ENCODE measurements around the gene WAC. TPM values are rescaled to one million over a fixed set of nuclear protein-coding genes. Genes with fewer than 3 reads are reported as not detected.
"Not testable (repeated sequence)": the region's sequence is repeated elsewhere in the genome, so short reads cannot be mapped to it uniquely, and the experiment has no call there.

Gene WAC
- 45.6 and 64.4 TPM in 2 replicates for total RNA-seq

- peak; percentile 76 for DNase-seq (ENCODE audit: low read depth, low spot score)
Measured at GRCh38 chr10:28532337-28533185, at the start of gene WAC. Gene WAC, plus strand, starts transcription at chr10:28533118. Its CDS starts 462 bp downstream, at chr10:28533580.

GRCh38 chr10:28489206-28489605 lies 43.7 kb upstream of the WAC start:
- DNase-seq (ENCODE audit: low read depth, low spot score) = no peak

- DNase-seq (ENCODE audit: low read depth, low spot score) = not testable (repeated sequence)
Measured at GRCh38 chr10:28490256-28490865, 42.6 kb upstream of the WAC start.

GRCh38 chr10:28492116-28492920 lies 40.6 kb upstream of the WAC start:
- DNase-seq (ENCODE audit: low read depth, low spot score) = no peak

- no peak for DNase-seq (ENCODE audit: low read depth, low spot score)
Measured at GRCh38 chr10:28494420-28494819, 38.5 kb upstream of the WAC start.

GRCh38 chr10:28495084-28495483 lies 37.8 kb upstream of the WAC start:
- no peak for DNase-seq (ENCODE audit: low read depth, low spot score)

GRCh38 chr10:28496017-28496416 lies 36.9 kb upstream of the WAC start:
- no peak for DNase-seq (ENCODE audit: low read depth, low spot score)

- no peak for DNase-seq (ENCODE audit: low read depth, low spot score)
Measured at GRCh38 chr10:28496481-28496961, 36.4 kb upstream of the WAC start.

GRCh38 chr10:28497313-28498126 lies 35.4 kb upstream of the WAC start:
- no peak for DNase-seq (ENCODE audit: low read depth, low spot score)

GRCh38 chr10:28500203-28500602 lies 32.7 kb upstream of the WAC start:
- not testable (repeated sequence) for DNase-seq (ENCODE audit: low read depth, low spot score)

- DNase-seq (ENCODE audit: low read depth, low spot score) = no peak
Measured at GRCh38 chr10:28503114-28503513, 29.8 kb upstream of the WAC start.

GRCh38 chr10:28505359-28505959 lies 27.5 kb upstream of the WAC start:
- no peak for DNase-seq (ENCODE audit: low read depth, low spot score)

GRCh38 chr10:28508304-28508925 lies 24.5 kb upstream of the WAC start:
- no peak for DNase-seq (ENCODE audit: low read depth, low spot score)

- DNase-seq (ENCODE audit: low read depth, low spot score) = no peak
Measured at GRCh38 chr10:28509286-28509685, 23.6 kb upstream of the WAC start.

GRCh38 chr10:28514648-28515047 lies 18.3 kb upstream of the WAC start:
- no peak for DNase-seq (ENCODE audit: low read depth, low spot score)

- DNase-seq (ENCODE audit: low read depth, low spot score) = no peak
Measured at GRCh38 chr10:28520346-28520745, 12.6 kb upstream of the WAC start.

- DNase-seq (ENCODE audit: low read depth, low spot score) = not testable (repeated sequence)
Measured at GRCh38 chr10:28520828-28521227, 12.1 kb upstream of the WAC start.

GRCh38 chr10:28521961-28522360 lies 11.0 kb upstream of the WAC start:
- not testable (repeated sequence) for DNase-seq (ENCODE audit: low read depth, low spot score)

GRCh38 chr10:28523725-28524252 lies 9.1 kb upstream of the WAC start:
- DNase-seq (ENCODE audit: low read depth, low spot score) = no peak

- no peak for DNase-seq (ENCODE audit: low read depth, low spot score)
Measured at GRCh38 chr10:28530751-28531150, 2.2 kb upstream of the WAC start.

Measured in pulmonary artery endothelial cell (primary cell).